Hepatocyte (in vitro differentiated cells): ENCODE results near the gene CR2.

Experiments
- EZH2 ChIP-seq: fragments of 200-600 bp; sonication (generic); IDR thresholded peaks from 2 replicates; pipeline ENCODE4 v1.6.1; 2016; ENCODE audit warnings: antibody characterized with exemption, mild to moderate bottlenecking, borderline replicate concordance
- TF ChIP-seq, protein P1 (sequence below): fragments of 200-600 bp; sonication (generic); IDR thresholded peaks from 2 replicates; pipeline ENCODE4 v1.5.1; 2016; ENCODE audit warnings: antibody characterized with exemption, mild to moderate bottlenecking; ENCODE audit not compliant: poor library complexity

DNA sequence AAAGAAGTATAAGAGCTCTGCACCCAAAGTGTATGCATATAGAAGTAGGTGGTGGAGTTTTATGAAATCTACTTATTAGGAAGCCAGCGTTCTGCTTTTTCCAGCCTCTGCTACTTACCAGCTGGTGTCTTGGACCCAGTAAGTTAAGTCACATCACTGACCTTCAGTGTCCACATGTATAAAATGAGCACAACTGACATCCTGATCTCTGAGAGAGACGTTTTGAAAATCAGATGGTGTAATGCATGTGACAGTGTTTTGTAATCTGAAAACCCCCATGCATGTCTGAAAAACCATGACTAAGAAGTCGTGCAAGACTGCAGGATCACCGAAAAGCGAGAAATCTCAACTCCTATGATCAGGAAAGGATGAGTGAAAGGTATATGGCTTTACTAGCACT is 43.8 kb downstream of the CR2 start:
- TF ChIP-seq, protein P1, sequence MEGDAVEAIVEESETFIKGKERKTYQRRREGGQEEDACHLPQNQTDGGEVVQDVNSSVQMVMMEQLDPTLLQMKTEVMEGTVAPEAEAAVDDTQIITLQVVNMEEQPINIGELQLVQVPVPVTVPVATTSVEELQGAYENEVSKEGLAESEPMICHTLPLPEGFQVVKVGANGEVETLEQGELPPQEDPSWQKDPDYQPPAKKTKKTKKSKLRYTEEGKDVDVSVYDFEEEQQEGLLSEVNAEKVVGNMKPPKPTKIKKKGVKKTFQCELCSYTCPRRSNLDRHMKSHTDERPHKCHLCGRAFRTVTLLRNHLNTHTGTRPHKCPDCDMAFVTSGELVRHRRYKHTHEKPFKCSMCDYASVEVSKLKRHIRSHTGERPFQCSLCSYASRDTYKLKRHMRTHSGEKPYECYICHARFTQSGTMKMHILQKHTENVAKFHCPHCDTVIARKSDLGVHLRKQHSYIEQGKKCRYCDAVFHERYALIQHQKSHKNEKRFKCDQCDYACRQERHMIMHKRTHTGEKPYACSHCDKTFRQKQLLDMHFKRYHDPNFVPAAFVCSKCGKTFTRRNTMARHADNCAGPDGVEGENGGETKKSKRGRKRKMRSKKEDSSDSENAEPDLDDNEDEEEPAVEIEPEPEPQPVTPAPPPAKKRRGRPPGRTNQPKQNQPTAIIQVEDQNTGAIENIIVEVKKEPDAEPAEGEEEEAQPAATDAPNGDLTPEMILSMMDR, result no peak
- TF ChIP-seq EZH2, result no peak
